ENCODE data around the gene CA12.

DNA sequence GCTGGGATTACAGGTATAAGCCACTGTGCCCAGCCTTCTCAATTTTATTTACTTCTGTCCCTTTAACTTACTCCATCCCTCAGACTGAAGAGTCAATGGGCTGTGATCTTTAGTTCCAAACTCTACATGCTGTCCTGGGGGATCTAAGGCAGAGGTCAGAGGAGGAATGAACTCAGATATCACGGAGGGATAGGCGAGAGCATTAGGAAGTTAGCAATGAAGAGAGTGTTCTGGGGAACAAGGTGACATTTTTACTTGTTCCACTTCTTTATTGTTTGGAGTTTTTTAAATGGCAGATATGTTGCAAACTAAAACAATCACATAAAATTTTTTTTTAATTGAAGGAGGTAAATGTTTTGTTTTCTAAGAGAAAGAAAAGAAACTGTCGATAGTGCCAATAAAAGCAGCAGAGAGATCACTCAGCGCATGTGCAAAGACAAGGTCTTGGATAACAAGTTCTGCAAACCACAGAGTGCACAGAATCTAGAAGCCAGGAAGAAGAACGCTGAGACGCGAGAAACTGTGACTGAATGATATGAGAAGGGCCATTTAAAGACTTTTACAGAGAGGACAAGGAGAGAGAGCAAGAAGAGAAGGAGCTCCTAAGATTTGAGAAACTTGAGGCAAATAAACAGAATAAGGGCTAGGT is 10.8 kb upstream of the CA12 start:
- TF ChIP-seq, protein P1, sequence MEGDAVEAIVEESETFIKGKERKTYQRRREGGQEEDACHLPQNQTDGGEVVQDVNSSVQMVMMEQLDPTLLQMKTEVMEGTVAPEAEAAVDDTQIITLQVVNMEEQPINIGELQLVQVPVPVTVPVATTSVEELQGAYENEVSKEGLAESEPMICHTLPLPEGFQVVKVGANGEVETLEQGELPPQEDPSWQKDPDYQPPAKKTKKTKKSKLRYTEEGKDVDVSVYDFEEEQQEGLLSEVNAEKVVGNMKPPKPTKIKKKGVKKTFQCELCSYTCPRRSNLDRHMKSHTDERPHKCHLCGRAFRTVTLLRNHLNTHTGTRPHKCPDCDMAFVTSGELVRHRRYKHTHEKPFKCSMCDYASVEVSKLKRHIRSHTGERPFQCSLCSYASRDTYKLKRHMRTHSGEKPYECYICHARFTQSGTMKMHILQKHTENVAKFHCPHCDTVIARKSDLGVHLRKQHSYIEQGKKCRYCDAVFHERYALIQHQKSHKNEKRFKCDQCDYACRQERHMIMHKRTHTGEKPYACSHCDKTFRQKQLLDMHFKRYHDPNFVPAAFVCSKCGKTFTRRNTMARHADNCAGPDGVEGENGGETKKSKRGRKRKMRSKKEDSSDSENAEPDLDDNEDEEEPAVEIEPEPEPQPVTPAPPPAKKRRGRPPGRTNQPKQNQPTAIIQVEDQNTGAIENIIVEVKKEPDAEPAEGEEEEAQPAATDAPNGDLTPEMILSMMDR (conservative IDR thresholded peaks at IDR 0.05; ENCODE audit: low read depth, low read length) = no peak
- TF ChIP-seq EZH2 (IDR thresholded peaks at IDR 0.05; ENCODE audit: borderline replicate concordance, low read depth, low read length, poor library complexity, severe bottlenecking) = no peak

Measured in A673 (cell line).